WTC11 (cell line): ENCODE data around the gene CHST3. TPM values are rescaled to one million over a fixed set of nuclear protein-coding genes. Genes with fewer than 3 reads are reported as not detected.

Experiments
- ATAC-seq: fragments of 200-7000 bp; cut with Tn5 transposase; 2 replicates; pipeline ENCODE4 v1.10.0; 2021; ENCODE audit warnings: mild to moderate bottlenecking, moderate library complexity
- CTCF ChIA-PET: fragments of 300-600 bp; sonication (Branson Sonifier 250); formaldehyde crosslinking; loops from one replicate; lab custom pipeline; 2021; ENCODE audit warnings: antibody characterized with exemption; lab: Charles Lee
- POLR2A ChIA-PET: fragments of 350-600 bp; sonication (Branson Sonifier 250); formaldehyde crosslinking; loops from one replicate; lab custom pipeline; 2021; ENCODE audit warnings: antibody characterized with exemption; lab: Charles Lee
- DNase-seq: peaks from one replicate; pipeline ENCODE4 v3.0.0; 2021; ENCODE audit warnings: low spot score
- H3K27ac Mint-ChIP-seq: 2 replicates; pipeline ENCODE4 v1.8.0; 2021; ENCODE audit warnings: mixed read lengths
- H3K27me3 Mint-ChIP-seq: 2 replicates; pipeline ENCODE4 v1.8.0; 2021; ENCODE audit warnings: low read depth, mild to moderate bottlenecking, moderate library complexity, mixed read lengths
- H3K36me3 Mint-ChIP-seq: 2 replicates; pipeline ENCODE4 v1.8.0; 2021; ENCODE audit warnings: mixed read lengths
- H3K4me1 Mint-ChIP-seq: 2 replicates; pipeline ENCODE4 v1.8.0; 2022; ENCODE audit warnings: mixed read lengths
- H3K4me3 Mint-ChIP-seq: 2 replicates; pipeline ENCODE4 v1.8.0; 2021; ENCODE audit warnings: mild to moderate bottlenecking, moderate library complexity, mixed read lengths
- H3K9me3 Mint-ChIP-seq: 2 replicates; pipeline ENCODE4 v1.8.0; 2021; ENCODE audit warnings: mixed read lengths
- HMGA2 ChIP-seq: fragments of 250-450 bp; sonication (Bioruptor Pico); IDR thresholded peaks from 2 replicates; pipeline ENCODE4 v1.4.0; 2021; ENCODE audit warnings: mild to moderate bottlenecking, moderate library complexity
- NFATC4 ChIP-seq: fragments of 250-450 bp; sonication (Bioruptor Pico); IDR thresholded peaks from 2 replicates; pipeline ENCODE4 v1.9.0; 2021; ENCODE audit warnings: mild to moderate bottlenecking
- OVOL2 ChIP-seq: fragments of 250-450 bp; sonication (Bioruptor Pico); IDR thresholded peaks from 2 replicates; pipeline ENCODE4 v1.9.0; 2021; ENCODE audit warnings: mild to moderate bottlenecking, borderline replicate concordance
- SMAD3 ChIP-seq: sonication (generic); formaldehyde crosslinking; IDR thresholded peaks from 2 replicates; pipeline ENCODE4 v1.8.0; 2022; ENCODE audit warnings: missing genetic modification reagents, mild to moderate bottlenecking, borderline replicate concordance
- TEAD1 ChIP-seq: sonication (generic); formaldehyde crosslinking; IDR thresholded peaks from 2 replicates; pipeline ENCODE4 v1.8.0; 2022; ENCODE audit warnings: mild to moderate bottlenecking, missing genetic modification reagents
- TEAD4 ChIP-seq: sonication (generic); formaldehyde crosslinking; IDR thresholded peaks from 2 replicates; pipeline ENCODE4 v1.8.0; 2022; ENCODE audit warnings: mild to moderate bottlenecking, missing genetic modification reagents
- ZNF671 ChIP-seq: fragments of 250-450 bp; sonication (Bioruptor Pico); IDR thresholded peaks from 2 replicates; pipeline ENCODE4 v1.8.0; 2021; ENCODE audit warnings: mild to moderate bottlenecking
- total RNA-seq: library from RNA; stranded (reverse); gene quantifications from 3 replicates; pipeline ENCODE4 v1.2.3, GENCODE V29; 2021
- TF ChIP-seq, protein P1 (sequence below): sonication (generic); formaldehyde crosslinking; IDR thresholded peaks from 2 replicates; pipeline ENCODE4 v1.8.1; 2023; ENCODE audit warnings: mild to moderate bottlenecking, missing genetic modification reagents
- TF ChIP-seq, protein P2 (sequence below): fragments of 250-450 bp; sonication (Bioruptor Pico); IDR thresholded peaks from 2 replicates; pipeline ENCODE4 v1.9.0; 2021; ENCODE audit warnings: mild to moderate bottlenecking, borderline replicate concordance
- TF ChIP-seq, protein P3 (sequence below): sonication (generic); formaldehyde crosslinking; IDR thresholded peaks from 2 replicates; pipeline ENCODE4 v1.8.0; 2022; ENCODE audit warnings: mild to moderate bottlenecking, missing genetic modification reagents
- TF ChIP-seq, protein P4 (sequence below): sonication (generic); formaldehyde crosslinking; conservative IDR thresholded peaks from 2 replicates; pipeline ENCODE4 v1.8.1; 2023; ENCODE audit warnings: mild to moderate bottlenecking, low read depth, missing genetic modification reagents, moderate library complexity
- TF ChIP-seq, protein P5 (sequence below): fragments of 250-450 bp; sonication (Bioruptor Pico); IDR thresholded peaks from 2 replicates; pipeline ENCODE4 v1.9.0; 2021; ENCODE audit warnings: moderate library complexity, mild to moderate bottlenecking, inconsistent platforms, borderline replicate concordance

The CHST3 gene
- total RNA-seq, 1 experiment from 2014 or later, result 7.0 TPM

DNA sequence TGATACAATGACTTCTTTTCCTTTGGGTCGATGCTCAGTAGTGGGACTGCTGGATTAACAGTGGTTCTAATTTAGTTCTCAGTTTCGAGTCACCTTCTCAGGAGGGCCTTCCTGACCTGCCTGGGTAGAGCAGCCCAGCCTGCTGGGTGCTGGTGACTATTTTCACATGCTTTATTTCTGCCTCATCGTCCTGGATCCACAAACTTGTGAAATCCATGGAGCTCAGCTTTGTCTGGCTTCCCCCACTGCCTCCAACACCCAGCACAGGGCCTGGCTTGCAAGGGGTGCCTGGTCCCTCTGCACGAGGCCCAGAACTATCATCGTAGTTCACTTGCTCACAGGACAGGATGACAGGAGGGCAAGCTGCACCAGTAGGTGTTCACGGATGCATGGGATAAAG lies 77.3 kb downstream of the CHST3 start:
- TF ChIP-seq, protein P1, sequence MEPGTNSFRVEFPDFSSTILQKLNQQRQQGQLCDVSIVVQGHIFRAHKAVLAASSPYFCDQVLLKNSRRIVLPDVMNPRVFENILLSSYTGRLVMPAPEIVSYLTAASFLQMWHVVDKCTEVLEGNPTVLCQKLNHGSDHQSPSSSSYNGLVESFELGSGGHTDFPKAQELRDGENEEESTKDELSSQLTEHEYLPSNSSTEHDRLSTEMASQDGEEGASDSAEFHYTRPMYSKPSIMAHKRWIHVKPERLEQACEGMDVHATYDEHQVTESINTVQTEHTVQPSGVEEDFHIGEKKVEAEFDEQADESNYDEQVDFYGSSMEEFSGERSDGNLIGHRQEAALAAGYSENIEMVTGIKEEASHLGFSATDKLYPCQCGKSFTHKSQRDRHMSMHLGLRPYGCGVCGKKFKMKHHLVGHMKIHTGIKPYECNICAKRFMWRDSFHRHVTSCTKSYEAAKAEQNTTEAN, result no peak
- TF ChIP-seq OVOL2 (CRISPR knock-in tag) (no peak), HMGA2 (CRISPR knock-in tag) (no peak)
- TF ChIP-seq, protein P2, sequence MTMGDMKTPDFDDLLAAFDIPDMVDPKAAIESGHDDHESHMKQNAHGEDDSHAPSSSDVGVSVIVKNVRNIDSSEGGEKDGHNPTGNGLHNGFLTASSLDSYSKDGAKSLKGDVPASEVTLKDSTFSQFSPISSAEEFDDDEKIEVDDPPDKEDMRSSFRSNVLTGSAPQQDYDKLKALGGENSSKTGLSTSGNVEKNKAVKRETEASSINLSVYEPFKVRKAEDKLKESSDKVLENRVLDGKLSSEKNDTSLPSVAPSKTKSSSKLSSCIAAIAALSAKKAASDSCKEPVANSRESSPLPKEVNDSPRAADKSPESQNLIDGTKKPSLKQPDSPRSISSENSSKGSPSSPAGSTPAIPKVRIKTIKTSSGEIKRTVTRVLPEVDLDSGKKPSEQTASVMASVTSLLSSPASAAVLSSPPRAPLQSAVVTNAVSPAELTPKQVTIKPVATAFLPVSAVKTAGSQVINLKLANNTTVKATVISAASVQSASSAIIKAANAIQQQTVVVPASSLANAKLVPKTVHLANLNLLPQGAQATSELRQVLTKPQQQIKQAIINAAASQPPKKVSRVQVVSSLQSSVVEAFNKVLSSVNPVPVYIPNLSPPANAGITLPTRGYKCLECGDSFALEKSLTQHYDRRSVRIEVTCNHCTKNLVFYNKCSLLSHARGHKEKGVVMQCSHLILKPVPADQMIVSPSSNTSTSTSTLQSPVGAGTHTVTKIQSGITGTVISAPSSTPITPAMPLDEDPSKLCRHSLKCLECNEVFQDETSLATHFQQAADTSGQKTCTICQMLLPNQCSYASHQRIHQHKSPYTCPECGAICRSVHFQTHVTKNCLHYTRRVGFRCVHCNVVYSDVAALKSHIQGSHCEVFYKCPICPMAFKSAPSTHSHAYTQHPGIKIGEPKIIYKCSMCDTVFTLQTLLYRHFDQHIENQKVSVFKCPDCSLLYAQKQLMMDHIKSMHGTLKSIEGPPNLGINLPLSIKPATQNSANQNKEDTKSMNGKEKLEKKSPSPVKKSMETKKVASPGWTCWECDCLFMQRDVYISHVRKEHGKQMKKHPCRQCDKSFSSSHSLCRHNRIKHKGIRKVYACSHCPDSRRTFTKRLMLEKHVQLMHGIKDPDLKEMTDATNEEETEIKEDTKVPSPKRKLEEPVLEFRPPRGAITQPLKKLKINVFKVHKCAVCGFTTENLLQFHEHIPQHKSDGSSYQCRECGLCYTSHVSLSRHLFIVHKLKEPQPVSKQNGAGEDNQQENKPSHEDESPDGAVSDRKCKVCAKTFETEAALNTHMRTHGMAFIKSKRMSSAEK (CRISPR knock-in tag), result no peak
- TF ChIP-seq, all 79 proteins: peak for 0
- H3K36me3 Mint-ChIP-seq, result no peaks in the 10 kb centered on the region
- no peaks in the 10 kb centered on the region for H3K27me3 Mint-ChIP-seq
- H3K4me3 Mint-ChIP-seq, result no peak overlapping the region
- ATAC-seq (no peak), DNase-seq (no peak)
- peaks cover 17% of the 10 kb centered on the region for H3K4me1 Mint-ChIP-seq
- ChIA-PET CTCF (interaction anchor here (1.0 to 2.5 kb wide), 2 partner anchors 145 kb away, joined by 3 to 7 read pairs; no protein-coding TSS in a partner anchor), POLR2A (interaction anchor here (0.6 kb wide), 1 partner anchor 11 kb away, joined by 3 read pairs; no protein-coding TSS in a partner anchor)
- no peaks in the 10 kb centered on the region for H3K9me3 Mint-ChIP-seq
- H3K27ac Mint-ChIP-seq, result peak overlapping the region; percentile 53; the same call in 1 of the 2 replicates

DNA sequence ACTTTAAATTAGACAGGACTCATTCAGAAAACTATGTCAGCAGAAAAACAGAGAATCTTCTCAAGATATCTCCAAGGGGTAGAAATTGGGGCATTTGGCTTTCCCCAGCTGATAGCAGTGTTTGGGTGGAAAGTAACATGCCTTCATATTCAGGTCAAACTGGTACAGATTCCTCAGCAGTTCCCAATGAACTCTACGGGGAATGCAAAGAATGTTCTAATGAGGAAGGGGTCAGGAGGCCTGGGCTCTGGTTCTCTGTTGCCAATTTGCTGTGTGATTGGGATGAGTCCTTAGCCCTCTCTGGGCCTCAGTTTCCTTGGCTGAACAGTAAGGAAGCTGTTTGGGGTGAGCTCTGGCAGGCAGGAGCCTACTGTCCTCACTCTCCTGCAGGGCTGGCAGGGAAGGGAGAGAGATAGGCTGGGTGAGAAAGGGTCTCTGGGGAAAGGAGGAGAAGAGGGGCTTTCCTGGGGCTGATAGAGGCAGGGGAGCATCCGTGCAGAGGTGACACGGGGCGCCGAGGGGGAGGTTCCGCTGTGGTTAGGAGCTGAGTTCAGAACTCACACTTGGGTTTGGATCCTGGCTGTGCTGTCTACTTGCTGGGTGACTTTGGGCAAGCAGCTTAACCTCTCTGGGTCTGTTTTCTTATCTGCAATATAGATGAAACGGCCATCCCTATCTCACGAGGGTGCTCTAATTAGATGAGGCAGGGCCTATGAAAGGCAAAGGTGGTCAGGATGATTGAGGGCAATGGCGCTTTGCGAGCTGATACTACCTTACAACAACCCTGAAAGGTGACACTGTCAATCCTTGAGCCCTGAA lies 79.0 kb downstream of the CHST3 start:
- H3K36me3 Mint-ChIP-seq, result no peaks in the 10 kb centered on the region
- H3K27me3 Mint-ChIP-seq, result no peaks in the 10 kb centered on the region
- ATAC-seq (peak; percentile 26; the same call in 1 of the 2 replicates), DNase-seq (no peak)
- ChIA-PET CTCF (interaction anchor here (1.2 to 2.1 kb wide), 5 partner anchors 27 to 147 kb away, joined by 3 to 10 read pairs (median 6); partner anchors contain the start of gene CHST3), POLR2A (no interaction called here)
- peaks cover 8% of the 10 kb centered on the region for H3K4me1 Mint-ChIP-seq
- TF ChIP-seq, protein P3, sequence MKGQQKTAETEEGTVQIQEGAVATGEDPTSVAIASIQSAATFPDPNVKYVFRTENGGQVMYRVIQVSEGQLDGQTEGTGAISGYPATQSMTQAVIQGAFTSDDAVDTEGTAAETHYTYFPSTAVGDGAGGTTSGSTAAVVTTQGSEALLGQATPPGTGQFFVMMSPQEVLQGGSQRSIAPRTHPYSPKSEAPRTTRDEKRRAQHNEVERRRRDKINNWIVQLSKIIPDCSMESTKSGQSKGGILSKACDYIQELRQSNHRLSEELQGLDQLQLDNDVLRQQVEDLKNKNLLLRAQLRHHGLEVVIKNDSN, result no peak
- TF ChIP-seq TEAD4 (CRISPR knock-in tag) (no peak), NFATC4 (CRISPR knock-in tag) (no peak), TEAD1 (no peak), ZNF671 (CRISPR knock-in tag) (no peak), SMAD3 (CRISPR knock-in tag) (no peak)
- TF ChIP-seq, protein P4, sequence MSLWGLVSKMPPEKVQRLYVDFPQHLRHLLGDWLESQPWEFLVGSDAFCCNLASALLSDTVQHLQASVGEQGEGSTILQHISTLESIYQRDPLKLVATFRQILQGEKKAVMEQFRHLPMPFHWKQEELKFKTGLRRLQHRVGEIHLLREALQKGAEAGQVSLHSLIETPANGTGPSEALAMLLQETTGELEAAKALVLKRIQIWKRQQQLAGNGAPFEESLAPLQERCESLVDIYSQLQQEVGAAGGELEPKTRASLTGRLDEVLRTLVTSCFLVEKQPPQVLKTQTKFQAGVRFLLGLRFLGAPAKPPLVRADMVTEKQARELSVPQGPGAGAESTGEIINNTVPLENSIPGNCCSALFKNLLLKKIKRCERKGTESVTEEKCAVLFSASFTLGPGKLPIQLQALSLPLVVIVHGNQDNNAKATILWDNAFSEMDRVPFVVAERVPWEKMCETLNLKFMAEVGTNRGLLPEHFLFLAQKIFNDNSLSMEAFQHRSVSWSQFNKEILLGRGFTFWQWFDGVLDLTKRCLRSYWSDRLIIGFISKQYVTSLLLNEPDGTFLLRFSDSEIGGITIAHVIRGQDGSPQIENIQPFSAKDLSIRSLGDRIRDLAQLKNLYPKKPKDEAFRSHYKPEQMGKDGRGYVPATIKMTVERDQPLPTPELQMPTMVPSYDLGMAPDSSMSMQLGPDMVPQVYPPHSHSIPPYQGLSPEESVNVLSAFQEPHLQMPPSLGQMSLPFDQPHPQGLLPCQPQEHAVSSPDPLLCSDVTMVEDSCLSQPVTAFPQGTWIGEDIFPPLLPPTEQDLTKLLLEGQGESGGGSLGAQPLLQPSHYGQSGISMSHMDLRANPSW (CRISPR knock-in tag), result no peak
- TF ChIP-seq, protein P5, sequence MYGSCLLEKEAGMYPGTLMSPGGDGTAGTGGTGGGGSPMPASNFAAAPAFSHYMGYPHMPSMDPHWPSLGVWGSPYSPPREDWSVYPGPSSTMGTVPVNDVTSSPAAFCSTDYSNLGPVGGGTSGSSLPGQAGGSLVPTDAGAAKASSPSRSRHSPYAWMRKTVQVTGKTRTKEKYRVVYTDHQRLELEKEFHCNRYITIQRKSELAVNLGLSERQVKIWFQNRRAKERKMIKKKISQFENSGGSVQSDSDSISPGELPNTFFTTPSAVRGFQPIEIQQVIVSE (CRISPR knock-in tag), result no peak
- H3K4me3 Mint-ChIP-seq, result no peak overlapping the region
- H3K9me3 Mint-ChIP-seq, result no peaks in the 10 kb centered on the region
- H3K27ac Mint-ChIP-seq, result no peak overlapping the region
